Measurements from ENCODE around the gene MRPS10. TPM values are rescaled to one million over a fixed set of nuclear protein-coding genes. Genes with fewer than 3 reads are reported as not detected.

Gene MRPS10
- total and polyA plus RNA-seq, 10 of the 15 experiments (the other 5 are each of a cell fraction or from before 2014, with no cell fraction given), result 28.5 to 83.3 (median 52.8) TPM

GRCh38 chr6:42263165-42263728 lies 45.6 kb upstream of the MRPS10 start:
- ChIA-PET POLR2A (no interaction called here), SMC1A (ENCODE audit: uncharacterized antibody, unreplicated experiment) (interaction anchor here (0.8 to 4.2 kb wide), 5 partner anchors 16 to 284 kb away, joined by 3 to 17 read pairs (median 4); no protein-coding TSS in a partner anchor), RAD21 (ENCODE audit: unreplicated experiment) (interaction anchor here (1.2 to 7.2 kb wide), 4 partner anchors 126 to 283 kb away, joined by 3 to 77 read pairs (median 4); partner anchors contain the start of gene TRERF1), CTCF (interaction anchor here (1.3 to 8.8 kb wide), 3 partner anchors 242 to 284 kb away, joined by 3 to 123 read pairs (median 3); no protein-coding TSS in a partner anchor)
- no peak for TF ChIP-seq BACH1 (IDR thresholded peaks at IDR 0.05; ENCODE audit: borderline replicate concordance)
- no peak for TF ChIP-seq CBX3 (IDR thresholded peaks at IDR 0.05; ENCODE audit: borderline replicate concordance, low read depth)
- no peak for TF ChIP-seq E2F8 (IDR thresholded peaks at IDR 0.05; ENCODE audit: low read depth, partially characterized antibody)
- TF ChIP-seq SP1 (IDR thresholded peaks at IDR 0.05; ENCODE audit: low read depth, low read length), result no peak
- no peak for TF ChIP-seq KLF5 (IDR thresholded peaks at IDR 0.05; ENCODE audit: partially characterized antibody)
- no peak for TF ChIP-seq CBX5 (IDR thresholded peaks at IDR 0.05; ENCODE audit: low read depth)
- no peak for TF ChIP-seq HDAC2 (IDR thresholded peaks at IDR 0.05)
- TF ChIP-seq RUNX3 (IDR thresholded peaks at IDR 0.05; ENCODE audit: low read length), result no peak
- TF ChIP-seq MTA3 (IDR thresholded peaks at IDR 0.05; ENCODE audit: borderline replicate concordance, low read length), result no peak
- no peak for TF ChIP-seq IKZF2 (IDR thresholded peaks at IDR 0.05)
- no peak for TF ChIP-seq ELK1 (IDR thresholded peaks at IDR 0.05; ENCODE audit: low read depth, low read length)
- ATAC-seq (no peak), FAIRE-seq (no peak), DNase-seq (ENCODE audit: low read depth, low spot score) (no peak)
- Histone ChIP-seq H3K27me3 (replicated peaks in 1 of 2; ENCODE audit: control insufficient read depth in 2 of 2, insufficient read depth in 2 of 2, low read length in 1 of 2) (no peaks in the 10 kb centered on the region), H3K4me2 (ENCODE audit: control insufficient read depth, insufficient read depth) (no peak overlapping the region), H2AFZ (ENCODE audit: control insufficient read depth, low read depth, low read length) (no peak overlapping the region), H3K4me3 (no peak overlapping the region), H3K27ac (ENCODE audit: control insufficient read depth, insufficient read depth) (no peak overlapping the region), H4K20me1 (ENCODE audit: control insufficient read depth, insufficient read depth) (no peaks in the 10 kb centered on the region), H3K9me3 (replicated peaks; ENCODE audit: control insufficient read depth, insufficient read depth, low read length) (no peaks in the 10 kb centered on the region), H3K4me1 (ENCODE audit: control insufficient read depth, insufficient read depth, low read length) (no peaks in the 10 kb centered on the region; the same call in 1 of the 2 replicates), H3K36me3 (ENCODE audit: control insufficient read depth in 2 of 2, insufficient read depth in 2 of 2, low read length in 1 of 2) (no peaks in the 10 kb centered on the region), H3K79me2 (ENCODE audit: control insufficient read depth, insufficient read depth, low read length) (no peaks in the 10 kb centered on the region), H3K9ac (ENCODE audit: control insufficient read depth, insufficient read depth, low read length) (no peak overlapping the region)
- 96% methylated on average over 19 of the region's 24 CpGs for WGBS (ENCODE audit: insufficient coverage, insufficient replicate concordance, low lambda C conversion rate, missing lambda C conversion rate)
- in situ Hi-C loops (cut with MboI), result loop anchor here (5.0 kb wide), 1 partner anchor 284 kb away; no protein-coding TSS in a partner anchor
- no TSS peak for BruUV-seq (replicated peaks)
- intact Hi-C loops (cut with micrococcal nuclease; ENCODE audit: unreplicated experiment), result no loop called here

Measured in GM12878 (cell line).